NCI-H1436 (cell line): ENCODE data around the gene KIF1C.
"Not testable (repeated sequence)": the region's sequence is repeated elsewhere in the genome, so short reads cannot be mapped to it uniquely, and the experiment has no call there.

Experiments used
- DNase-seq: peaks from one replicate; lab custom pipeline; 2025; lab: John Stamatoyannopoulos, UW

KIF1C gene

DNA sequence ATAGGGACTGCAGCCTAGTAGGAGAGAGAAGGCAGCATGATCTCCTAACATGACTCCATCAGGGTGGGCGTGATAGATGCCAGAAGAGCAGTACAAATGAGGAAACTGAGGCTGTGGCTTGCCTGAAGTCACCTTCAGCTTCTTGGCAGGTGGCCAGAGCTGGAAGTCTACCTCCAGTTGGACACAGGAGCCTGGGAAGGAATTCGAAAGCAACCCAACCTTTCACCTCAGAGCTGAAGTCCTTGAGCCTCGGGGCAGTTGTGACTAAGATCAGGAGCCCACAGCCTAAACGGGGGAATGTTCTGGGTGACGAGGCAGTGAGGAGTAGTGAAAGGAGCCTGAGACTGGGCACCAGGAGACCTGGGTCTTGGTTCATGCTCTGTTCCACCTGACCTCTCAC, 46.9 kb downstream of the KIF1C start:
- DNase-seq, result no peak

DNA sequence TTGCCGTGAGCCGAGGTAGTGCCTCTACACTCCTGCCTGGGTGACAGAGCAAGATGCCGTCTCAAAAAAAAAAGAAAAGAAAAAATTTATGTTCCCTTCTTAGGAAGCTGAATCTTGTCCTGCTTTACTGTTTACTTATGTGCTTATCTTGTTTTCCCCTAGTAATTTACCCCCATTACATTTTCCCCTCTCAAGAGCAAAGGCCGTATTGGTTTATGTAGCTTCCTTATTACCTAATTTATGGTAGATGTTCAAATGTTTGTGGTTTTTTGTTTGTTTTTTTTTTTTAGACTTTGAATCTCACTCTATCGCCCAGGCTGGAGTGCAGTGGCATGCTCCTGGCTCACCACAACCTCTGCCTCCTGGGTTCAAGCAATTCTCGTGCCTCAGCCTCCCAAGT, 47.7 kb downstream of the KIF1C start:
- DNase-seq, result no peak

DNA sequence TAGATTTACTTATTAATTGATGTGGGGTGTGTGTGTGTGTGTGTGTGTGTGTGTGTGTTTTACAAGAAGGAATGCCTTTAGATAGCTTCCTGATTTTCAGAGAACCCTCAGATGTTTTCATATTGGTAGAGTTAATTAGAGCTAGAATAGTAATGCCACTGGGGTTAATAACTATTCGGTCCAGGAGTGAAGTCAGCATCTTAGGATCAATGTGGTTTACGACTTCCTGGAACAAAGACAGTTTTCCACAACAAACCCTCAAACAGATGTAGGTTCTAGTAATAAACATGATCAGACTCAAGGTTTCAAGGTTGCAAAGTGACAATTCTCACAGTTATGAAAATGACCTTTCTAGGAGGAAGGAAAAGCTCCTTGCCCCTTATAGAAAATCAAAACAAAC, 49.7 kb downstream of the KIF1C start:
- no peak for DNase-seq

DNA sequence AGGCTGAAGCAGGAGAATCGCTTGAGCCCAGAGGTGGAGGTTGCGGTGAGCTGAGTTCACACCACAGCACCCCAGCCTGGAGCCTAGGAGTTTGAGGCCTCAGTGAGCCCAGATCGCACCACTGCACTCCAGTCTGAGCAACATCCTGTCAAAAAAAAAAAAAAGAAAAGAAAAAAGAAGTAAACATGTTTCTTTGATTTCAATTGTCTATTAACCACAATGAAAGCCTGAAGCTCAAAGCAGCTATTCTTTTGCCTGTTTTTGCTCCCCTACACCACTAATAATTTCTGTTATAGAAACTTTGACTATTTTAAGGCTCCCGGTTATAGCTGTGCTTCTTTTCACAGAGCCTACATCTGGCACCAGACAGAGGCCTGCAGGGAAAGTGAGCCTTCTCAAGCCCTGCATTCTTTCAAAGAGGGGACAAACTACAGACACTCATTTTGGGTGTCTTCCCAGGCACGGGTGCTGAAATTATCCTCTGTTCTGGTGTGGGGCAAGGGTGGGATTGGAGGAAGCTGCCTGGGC, 51.6 kb downstream of the KIF1C start:
- no peak for DNase-seq

DNA sequence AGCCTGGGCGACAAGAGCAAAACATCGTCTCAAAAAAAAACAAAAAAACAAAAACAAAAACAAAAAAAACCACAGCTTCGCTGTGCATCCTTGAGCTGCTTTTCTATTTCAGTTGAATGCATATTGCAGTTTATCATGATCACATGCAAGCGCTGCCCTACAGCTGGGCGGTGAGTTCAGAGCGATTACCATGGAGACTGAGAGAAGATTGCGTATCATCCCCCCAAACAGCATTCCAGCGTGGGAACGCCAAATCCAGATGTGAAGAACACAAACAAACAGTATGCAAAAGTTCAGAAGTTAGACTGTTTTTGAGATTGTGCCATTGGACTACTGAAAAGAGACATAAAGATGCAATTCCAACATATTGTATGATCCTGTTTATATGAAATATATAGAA, 52.5 kb downstream of the KIF1C start:
- no peak for DNase-seq

DNA sequence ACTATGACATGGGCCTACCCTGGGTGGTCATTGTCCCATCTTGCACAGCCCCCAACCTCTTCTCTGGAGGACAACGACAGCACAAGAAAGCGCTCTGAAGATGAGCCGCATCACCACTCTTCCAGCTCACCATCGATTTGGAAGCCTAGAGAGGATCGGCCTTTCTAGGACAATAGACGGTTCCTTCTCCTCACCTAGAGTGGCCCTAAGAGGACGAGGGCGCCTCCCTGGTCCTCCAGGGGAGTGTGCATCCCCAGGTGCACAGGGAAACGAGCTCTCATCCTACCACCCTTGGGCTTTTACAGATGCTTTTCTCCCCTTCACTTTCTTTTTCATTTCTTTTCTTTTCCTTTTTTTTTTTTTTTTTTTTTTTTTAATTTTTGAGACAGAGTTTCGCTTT, 57.8 kb downstream of the KIF1C start:
- DNase-seq, result no peak

DNA sequence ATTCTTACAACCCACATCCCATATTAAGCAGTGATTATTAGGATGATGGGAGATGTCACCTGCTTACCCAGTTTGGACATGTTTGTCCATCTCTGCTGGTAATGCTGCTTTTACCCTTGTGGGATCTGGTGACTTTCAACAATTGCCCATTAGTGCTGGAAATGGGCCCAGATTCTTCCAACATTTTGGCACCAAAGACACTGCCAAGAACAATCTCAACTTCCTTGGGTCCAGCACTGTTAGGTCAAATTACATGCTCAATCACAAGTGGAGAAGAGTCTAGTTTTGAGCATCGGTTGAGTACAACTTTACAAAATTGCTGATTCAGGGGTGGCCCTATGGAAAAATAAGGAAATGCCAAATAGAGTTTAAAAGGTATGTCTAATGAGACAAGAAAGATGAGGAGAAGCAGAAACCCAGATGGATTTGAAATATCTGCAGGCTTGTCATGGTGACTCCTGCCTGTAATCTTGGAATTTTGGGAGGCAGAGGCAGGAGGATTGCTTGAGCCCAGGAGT, 67.5 kb downstream of the KIF1C start:
- no peak for DNase-seq

DNA sequence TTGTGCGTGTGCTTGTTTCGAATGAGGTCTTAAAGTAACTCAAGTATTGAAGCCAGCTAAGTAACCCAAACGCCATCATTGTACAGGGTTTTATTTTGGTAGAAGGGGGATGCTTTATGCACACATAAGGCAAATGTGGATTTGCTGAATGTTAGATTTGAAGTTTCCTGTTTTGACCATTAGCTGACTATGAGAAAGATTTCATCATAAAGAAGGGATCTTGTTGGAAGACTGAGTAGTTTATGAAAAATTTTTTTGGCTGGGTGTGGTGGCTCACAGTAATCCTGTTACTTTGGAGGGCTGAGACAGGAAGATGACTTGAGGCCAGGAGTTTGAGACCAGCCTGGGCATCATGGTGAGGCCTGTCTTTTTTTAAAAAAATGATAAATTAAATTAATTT, 70.5 kb downstream of the KIF1C start:
- no peak for DNase-seq

DNA sequence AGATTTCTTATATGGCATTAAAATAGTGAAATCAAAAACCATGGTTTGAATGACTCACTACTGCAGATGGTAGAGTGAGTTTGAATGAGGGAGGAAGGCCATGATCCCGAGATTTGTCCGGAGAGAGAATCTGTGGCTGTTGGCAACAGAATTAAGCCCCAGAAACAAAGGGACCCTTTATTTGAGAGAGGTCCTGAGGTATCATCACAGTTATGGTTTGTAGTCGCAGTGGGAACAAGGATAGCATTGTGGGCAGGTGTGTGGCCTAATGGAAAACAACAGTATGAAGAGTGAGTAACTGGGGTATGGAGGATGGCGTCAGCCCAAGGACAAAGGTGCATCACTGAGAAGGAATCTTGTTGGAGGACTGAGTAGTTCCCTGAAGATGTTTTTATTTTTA, 72.0 kb downstream of the KIF1C start:
- DNase-seq, result no peak

DNA sequence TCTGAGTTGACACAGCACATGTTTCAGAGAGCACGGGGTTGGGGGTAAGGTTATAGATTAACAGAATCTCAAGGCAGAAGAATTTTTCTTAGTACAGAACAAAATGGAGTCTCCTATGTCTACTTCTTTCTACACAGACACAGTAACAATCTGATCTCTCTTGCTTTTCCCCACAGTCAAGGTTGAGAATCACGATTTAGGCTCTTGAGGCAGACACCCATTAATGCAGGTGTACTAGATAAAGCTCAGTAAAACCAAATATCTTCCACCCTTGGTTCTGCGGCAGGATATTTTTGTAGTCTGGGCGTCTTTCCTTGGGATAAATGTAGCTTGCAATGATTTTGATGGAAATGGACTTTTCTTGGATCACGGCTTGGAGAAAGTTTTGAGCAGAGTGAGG, 77.7 kb downstream of the KIF1C start:
- DNase-seq, result not testable (repeated sequence)

DNA sequence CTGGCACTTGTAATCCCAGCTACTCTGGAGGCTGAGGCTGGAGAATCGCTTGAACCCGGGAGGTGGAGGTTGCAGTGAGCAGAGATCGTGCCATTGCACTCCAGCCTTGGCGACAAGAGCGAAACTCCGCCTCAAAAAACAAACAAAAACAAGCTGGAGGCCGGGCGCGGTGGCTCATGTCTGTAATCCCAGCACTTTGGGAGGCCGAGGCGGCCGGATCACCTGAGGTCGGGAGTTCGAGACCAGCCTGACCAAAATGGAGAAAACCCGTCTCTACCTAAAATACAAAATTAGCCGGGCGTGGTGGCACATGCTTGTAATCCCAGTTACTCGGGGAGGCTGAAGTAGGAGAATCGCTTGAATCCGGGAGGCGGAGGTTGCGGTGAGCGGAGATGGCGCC, 79.5 kb downstream of the KIF1C start:
- DNase-seq, result not testable (repeated sequence)

DNA sequence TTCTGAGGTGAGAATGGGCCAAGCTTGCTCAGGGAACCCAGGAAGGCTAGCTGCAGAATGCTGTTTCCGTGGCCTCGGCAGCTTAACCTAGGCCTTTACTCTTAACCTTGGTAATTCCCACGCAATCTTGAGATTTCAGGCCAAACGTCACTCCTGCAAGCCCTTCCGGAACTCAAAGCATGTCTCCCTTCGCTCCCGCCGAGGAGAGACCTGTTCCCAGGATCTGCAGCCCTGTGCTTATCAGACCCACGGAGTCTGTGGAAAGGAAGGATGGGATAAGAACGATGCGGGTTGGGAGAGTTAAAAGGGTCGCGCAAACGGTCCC, 80.0 kb downstream of the KIF1C start:
- no peak for DNase-seq
